Activated naive CD4-positive, alpha-beta T cell treated with anti-CD3 and anti-CD28 coated beads, Interleukin-2, amount 50 U/mL, for 24 hours (primary cell): Measurements from ENCODE around the gene RASD2.

Experiments used
- H3K27ac Mint-ChIP-seq: one replicate; pipeline ENCODE4 v1.8.0; 2021; ENCODE audit warnings: mild to moderate bottlenecking, mixed read lengths
- H3K27me3 Mint-ChIP-seq: one replicate; pipeline ENCODE4 v1.8.0; 2021; ENCODE audit warnings: mixed read lengths
- H3K36me3 Mint-ChIP-seq: one replicate; pipeline ENCODE4 v1.8.0; 2021; ENCODE audit warnings: mixed read lengths
- H3K4me1 Mint-ChIP-seq: one replicate; pipeline ENCODE4 v1.8.0; 2021; ENCODE audit warnings: mixed read lengths
- H3K4me3 Mint-ChIP-seq: one replicate; pipeline ENCODE4 v1.8.0; 2021; ENCODE audit warnings: mild to moderate bottlenecking, mixed read lengths
- H3K9me3 Mint-ChIP-seq: one replicate; pipeline ENCODE4 v1.8.0; 2021; ENCODE audit warnings: mixed read lengths

RASD2 gene

DNA sequence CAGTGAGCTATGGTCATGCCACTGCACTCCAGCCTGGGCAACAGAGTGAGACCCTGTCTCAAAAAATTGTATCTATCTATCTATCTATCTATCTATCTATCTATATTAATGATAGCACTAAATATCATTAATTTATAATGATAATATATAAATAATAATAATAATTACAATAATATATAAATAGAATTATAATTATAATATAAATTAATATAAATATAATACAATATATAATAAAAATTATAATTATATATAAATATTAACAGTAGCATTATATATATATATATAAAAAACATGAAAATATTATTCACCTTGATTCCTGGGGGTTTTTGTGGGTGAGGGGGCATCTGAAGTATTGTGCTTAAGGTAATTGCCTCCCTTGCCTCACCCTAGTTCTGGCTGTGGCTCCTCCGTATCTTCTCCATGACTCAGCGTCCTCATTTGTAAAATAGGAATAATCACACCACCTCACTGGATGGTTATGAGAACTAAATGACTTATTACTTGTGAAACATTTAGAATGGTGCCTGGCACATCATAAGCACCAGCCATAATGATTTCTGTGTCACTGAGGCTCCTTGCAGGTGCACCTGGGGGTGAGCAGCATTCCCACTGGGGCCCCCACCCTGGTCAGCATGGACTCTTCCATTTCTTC is 18.8 kb downstream of the RASD2 start:
- no peak overlapping the region for H3K4me3 Mint-ChIP-seq
- peaks cover 5% of the 10 kb centered on the region for H3K4me1 Mint-ChIP-seq
- H3K27me3 Mint-ChIP-seq, result no peaks in the 10 kb centered on the region
- H3K36me3 Mint-ChIP-seq, result no peaks in the 10 kb centered on the region
- H3K9me3 Mint-ChIP-seq, result no peaks in the 10 kb centered on the region
- H3K27ac Mint-ChIP-seq, result no peak overlapping the region

DNA sequence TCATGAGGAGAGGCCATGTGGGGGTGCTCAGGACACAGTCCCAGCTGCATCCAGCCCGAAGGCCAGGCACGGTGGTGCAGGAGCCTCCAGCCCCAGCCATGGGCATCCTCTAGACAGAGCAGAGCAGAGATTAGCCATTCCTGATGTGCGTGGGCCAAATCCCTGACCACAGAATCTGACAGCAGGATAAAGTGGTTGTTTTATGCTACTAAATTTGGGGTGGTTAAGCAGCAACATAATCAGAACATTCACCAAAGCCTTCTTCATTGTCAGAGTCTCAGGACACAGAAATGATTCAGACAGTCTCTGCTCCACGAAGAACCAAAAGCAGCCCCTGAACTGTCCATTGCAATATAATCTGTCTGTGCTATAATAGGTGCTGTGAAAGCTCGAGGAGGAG is 19.7 kb downstream of the RASD2 start:
- Mint-ChIP-seq H3K27me3 (no peaks in the 10 kb centered on the region), H3K4me3 (no peak overlapping the region), H3K36me3 (no peaks in the 10 kb centered on the region), H3K9me3 (no peaks in the 10 kb centered on the region), H3K27ac (no peak overlapping the region), H3K4me1 (peaks cover 5% of the 10 kb centered on the region)

DNA sequence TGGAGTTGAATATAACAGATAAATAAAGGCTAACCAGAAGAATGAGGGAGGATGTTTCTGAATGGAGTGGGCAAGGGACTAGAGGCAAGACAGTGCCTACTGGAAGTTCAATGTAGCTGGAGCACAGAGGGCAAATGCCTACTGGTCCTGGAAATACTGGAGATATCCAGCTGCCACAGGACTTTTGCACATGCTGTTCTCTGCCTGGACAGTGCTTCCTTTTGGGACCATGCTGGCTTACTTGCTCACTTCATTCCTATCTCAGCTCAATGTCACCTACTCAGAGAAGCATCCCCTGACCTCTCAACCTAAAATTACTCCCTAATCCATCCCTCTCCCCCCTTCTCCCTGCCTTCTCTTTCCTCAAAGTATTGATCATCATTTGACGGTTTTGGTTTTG is 20.2 kb downstream of the RASD2 start:
- no peaks in the 10 kb centered on the region for H3K36me3 Mint-ChIP-seq

GRCh38 chr22:35561796-35562526 is 21.3 kb downstream of the RASD2 start:
- H3K4me3 Mint-ChIP-seq, result no peak overlapping the region
- no peaks in the 10 kb centered on the region for H3K27me3 Mint-ChIP-seq
- H3K4me1 Mint-ChIP-seq, result peaks cover 5% of the 10 kb centered on the region
- no peaks in the 10 kb centered on the region for H3K9me3 Mint-ChIP-seq
- no peak overlapping the region for H3K27ac Mint-ChIP-seq
- no peaks in the 10 kb centered on the region for H3K36me3 Mint-ChIP-seq

More for the DNA sequence above, 20.2 kb downstream of the RASD2 start:
- Mint-ChIP-seq H3K4me3 (no peak overlapping the region), H3K27me3 (no peaks in the 10 kb centered on the region), H3K9me3 (no peaks in the 10 kb centered on the region), H3K27ac (no peak overlapping the region), H3K4me1 (peaks cover 5% of the 10 kb centered on the region)

GRCh38 chr22:35563211-35563610 is 22.6 kb downstream of the RASD2 start:
- Mint-ChIP-seq H3K9me3 (no peaks in the 10 kb centered on the region), H3K27ac (no peak overlapping the region), H3K27me3 (no peaks in the 10 kb centered on the region), H3K36me3 (no peaks in the 10 kb centered on the region), H3K4me3 (no peak overlapping the region), H3K4me1 (peaks cover under 1% of the 10 kb centered on the region)

DNA sequence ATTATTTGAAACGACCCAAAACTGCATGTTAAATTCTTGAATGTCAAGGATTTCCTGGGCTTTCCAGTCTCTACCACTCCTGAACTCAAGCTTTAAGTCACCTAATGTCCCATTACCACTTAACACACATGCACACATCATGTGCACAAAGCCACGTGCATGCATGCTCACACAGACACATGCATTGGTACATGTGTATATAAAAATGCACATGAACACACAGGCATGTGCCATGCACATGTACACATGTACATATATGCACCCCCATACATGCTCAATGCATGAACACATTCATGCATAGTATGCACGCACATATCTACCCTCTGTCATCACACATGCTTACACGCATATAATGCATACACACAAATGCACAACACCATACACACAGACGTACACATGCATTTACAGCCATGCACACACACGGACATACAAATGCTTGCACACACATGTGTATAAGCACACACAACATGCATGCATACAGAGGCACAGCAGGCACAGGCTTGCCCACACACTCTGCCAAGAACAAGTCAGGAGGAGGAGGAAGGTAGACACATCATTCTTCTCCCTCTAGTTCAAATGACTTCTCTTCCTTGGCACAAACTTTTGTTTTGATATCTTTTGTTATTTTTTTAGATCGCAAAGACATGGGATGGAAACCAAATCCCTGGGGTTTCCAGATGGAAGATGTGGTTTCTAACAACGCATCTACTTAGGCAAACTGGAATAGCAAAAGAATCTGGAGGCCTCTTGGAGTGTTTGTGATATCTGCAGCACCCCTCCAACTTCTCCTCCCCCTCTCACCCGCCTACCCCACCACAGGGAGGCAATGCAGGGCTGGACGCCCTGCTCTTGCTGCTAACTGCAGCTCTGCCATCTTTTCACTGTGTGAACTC is 24.6 kb downstream of the RASD2 start:
- H3K27me3 Mint-ChIP-seq, result no peaks in the 10 kb centered on the region
- H3K9me3 Mint-ChIP-seq, result no peaks in the 10 kb centered on the region
- H3K4me1 Mint-ChIP-seq, result no peaks in the 10 kb centered on the region
- H3K4me3 Mint-ChIP-seq, result no peak overlapping the region
- no peak overlapping the region for H3K27ac Mint-ChIP-seq
- no peaks in the 10 kb centered on the region for H3K36me3 Mint-ChIP-seq

- no peak overlapping the region for H3K27ac Mint-ChIP-seq
- no peaks in the 10 kb centered on the region for H3K4me1 Mint-ChIP-seq
- no peaks in the 10 kb centered on the region for H3K36me3 Mint-ChIP-seq
- no peaks in the 10 kb centered on the region for H3K9me3 Mint-ChIP-seq
- no peak overlapping the region for H3K4me3 Mint-ChIP-seq
- H3K27me3 Mint-ChIP-seq, result no peaks in the 10 kb centered on the region
Observed at GRCh38 chr22:35567351-35568141, 26.9 kb downstream of the RASD2 start.

DNA sequence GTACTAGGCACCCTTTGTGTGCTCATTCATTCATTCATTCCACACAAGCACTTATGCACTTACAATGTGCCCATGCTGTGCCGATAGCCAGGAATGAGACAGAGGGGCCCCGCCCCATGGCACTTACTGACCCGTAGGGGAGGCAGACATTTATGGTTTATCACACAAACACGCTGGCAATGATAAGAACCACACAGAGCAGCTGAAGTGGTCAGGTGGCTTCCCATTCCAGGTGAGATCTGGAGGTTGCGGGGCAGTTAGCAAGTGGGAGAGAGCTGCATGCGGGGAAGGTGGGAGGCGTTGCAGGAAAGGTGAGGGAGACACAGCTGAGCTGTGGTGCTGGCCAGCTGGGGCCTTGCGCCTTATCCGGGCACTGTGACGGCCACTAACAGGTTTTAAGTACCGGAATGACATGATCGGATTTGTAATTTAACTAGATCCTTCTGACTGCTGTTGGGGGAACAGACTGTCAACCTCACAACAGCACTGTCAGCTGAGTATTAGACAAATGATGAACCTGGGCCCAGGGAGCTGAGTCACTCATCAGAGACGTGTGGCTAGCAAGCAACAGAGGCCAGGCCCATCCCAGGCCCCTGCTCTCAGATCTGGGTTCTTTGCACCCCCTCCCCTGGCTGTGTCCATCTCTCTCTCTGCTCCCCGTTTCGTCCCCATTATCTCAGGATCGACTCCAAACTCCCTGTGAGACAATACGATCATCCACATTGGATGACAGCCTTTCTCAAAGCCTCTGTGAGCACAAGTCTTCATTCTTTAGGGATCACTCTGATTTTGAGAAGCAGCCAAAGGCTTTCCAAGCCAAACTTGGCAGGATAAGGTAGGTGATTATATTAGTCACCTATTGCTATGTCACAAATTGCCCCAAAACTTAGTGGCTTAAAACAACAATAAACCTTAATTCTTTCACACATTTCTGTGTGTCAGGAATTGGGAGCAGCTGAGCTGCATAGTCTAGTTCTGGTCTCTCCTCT is 28.4 kb downstream of the RASD2 start:
- H3K4me1 Mint-ChIP-seq, result no peaks in the 10 kb centered on the region
- H3K36me3 Mint-ChIP-seq, result no peaks in the 10 kb centered on the region
- no peak overlapping the region for H3K27ac Mint-ChIP-seq
- H3K4me3 Mint-ChIP-seq, result no peak overlapping the region
- H3K27me3 Mint-ChIP-seq, result no peaks in the 10 kb centered on the region
- H3K9me3 Mint-ChIP-seq, result no peaks in the 10 kb centered on the region

- Mint-ChIP-seq H3K4me1 (no peaks in the 10 kb centered on the region), H3K27me3 (no peaks in the 10 kb centered on the region), H3K36me3 (no peaks in the 10 kb centered on the region), H3K27ac (no peak overlapping the region), H3K9me3 (no peaks in the 10 kb centered on the region), H3K4me3 (no peak overlapping the region)
Observed at GRCh38 chr22:35569916-35570315, 29.3 kb downstream of the RASD2 start.

- Mint-ChIP-seq H3K36me3 (no peaks in the 10 kb centered on the region), H3K9me3 (no peaks in the 10 kb centered on the region), H3K27ac (no peak overlapping the region), H3K4me1 (no peaks in the 10 kb centered on the region), H3K4me3 (no peak overlapping the region), H3K27me3 (no peaks in the 10 kb centered on the region)
Observed at GRCh38 chr22:35570686-35571194, 30.1 kb downstream of the RASD2 start.

GRCh38 chr22:35572556-35572955 is 31.9 kb downstream of the RASD2 start:
- no peaks in the 10 kb centered on the region for H3K36me3 Mint-ChIP-seq
- H3K9me3 Mint-ChIP-seq, result no peaks in the 10 kb centered on the region
- no peak overlapping the region for H3K4me3 Mint-ChIP-seq
- H3K27ac Mint-ChIP-seq, result no peak overlapping the region
- no peaks in the 10 kb centered on the region for H3K4me1 Mint-ChIP-seq
- no peaks in the 10 kb centered on the region for H3K27me3 Mint-ChIP-seq

GRCh38 chr22:35575116-35575748 is 34.6 kb downstream of the RASD2 start:
- Mint-ChIP-seq H3K4me1 (no peaks in the 10 kb centered on the region), H3K27me3 (no peaks in the 10 kb centered on the region), H3K9me3 (no peaks in the 10 kb centered on the region), H3K27ac (no peak overlapping the region), H3K36me3 (no peaks in the 10 kb centered on the region), H3K4me3 (no peak overlapping the region)

DNA sequence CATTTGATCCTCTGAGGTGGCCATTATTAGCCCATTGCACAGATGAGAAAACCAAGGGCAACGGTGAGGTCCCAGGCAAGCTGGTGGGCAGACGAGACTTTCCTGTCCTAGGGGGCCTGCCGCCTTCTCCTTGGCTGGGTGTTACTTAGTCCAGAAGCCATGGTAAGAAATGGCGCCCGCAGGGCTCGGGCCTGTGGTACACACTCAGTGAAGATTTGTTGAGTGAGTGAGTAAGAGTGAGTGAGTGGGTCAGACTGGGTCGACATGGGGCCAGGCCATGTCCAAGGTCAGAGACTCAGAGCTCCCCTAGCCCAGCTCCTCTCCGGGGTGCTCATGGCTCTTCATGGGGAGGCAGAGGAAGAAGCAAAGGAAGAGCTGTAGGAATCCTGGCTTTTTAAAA is 36.0 kb downstream of the RASD2 start:
- Mint-ChIP-seq H3K27me3 (no peaks in the 10 kb centered on the region), H3K4me3 (no peak overlapping the region), H3K27ac (no peak overlapping the region), H3K4me1 (no peaks in the 10 kb centered on the region), H3K9me3 (no peaks in the 10 kb centered on the region), H3K36me3 (no peaks in the 10 kb centered on the region)
